ENCODE measurements around the gene NAA25.

DNA sequence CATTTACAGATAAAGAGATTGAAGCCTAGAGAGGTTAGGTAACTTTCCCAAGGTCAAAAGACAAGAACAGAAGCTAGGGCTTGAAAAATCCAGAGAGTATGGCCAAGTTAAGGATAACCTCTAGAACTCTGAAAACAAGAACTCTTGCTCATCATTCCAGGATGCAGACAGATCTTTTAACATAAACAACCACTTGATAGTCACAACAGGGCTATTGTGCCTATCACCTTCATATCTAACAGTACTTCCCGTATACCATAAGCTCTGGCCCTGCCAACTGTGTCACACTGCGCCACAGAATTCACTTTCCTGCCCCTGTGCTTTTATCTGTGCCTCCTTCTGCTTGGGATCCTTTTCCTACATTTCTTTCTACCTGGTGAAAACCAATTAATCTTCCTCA is 77.1 kb downstream of the NAA25 start:
- TF ChIP-seq, protein P1, sequence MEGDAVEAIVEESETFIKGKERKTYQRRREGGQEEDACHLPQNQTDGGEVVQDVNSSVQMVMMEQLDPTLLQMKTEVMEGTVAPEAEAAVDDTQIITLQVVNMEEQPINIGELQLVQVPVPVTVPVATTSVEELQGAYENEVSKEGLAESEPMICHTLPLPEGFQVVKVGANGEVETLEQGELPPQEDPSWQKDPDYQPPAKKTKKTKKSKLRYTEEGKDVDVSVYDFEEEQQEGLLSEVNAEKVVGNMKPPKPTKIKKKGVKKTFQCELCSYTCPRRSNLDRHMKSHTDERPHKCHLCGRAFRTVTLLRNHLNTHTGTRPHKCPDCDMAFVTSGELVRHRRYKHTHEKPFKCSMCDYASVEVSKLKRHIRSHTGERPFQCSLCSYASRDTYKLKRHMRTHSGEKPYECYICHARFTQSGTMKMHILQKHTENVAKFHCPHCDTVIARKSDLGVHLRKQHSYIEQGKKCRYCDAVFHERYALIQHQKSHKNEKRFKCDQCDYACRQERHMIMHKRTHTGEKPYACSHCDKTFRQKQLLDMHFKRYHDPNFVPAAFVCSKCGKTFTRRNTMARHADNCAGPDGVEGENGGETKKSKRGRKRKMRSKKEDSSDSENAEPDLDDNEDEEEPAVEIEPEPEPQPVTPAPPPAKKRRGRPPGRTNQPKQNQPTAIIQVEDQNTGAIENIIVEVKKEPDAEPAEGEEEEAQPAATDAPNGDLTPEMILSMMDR (IDR thresholded peaks at IDR 0.05), result no peak
- TF ChIP-seq POLR2A (IDR thresholded peaks at IDR 0.05), result no peak
- TF ChIP-seq POLR2AphosphoS5 (IDR thresholded peaks at IDR 0.05), result no peak
